ACC112 (cell line): Measurements from ENCODE around the gene ARG2.
"Not testable (repeated sequence)": the region's sequence is repeated elsewhere in the genome, so short reads cannot be mapped to it uniquely, and the experiment has no call there.

Experiments used
- H2AFZ ChIP-seq: fragments of 200-600 bp; sonication (generic); one replicate; pipeline ENCODE4 v1.6.0; 2017; ENCODE audit warnings: antibody characterized with exemption, low read length; ENCODE audit not compliant: unreplicated experiment
- H3K27ac ChIP-seq: fragments of 200-600 bp; sonication (generic); 2 replicates; pipeline ENCODE4 v1.5.1; 2014; ENCODE audit warnings: low read depth, mild to moderate bottlenecking, antibody characterized with exemption, low read length, moderate library complexity
- H3K27me3 ChIP-seq: fragments of 200-600 bp; sonication (generic); 2 replicates; pipeline ENCODE4 v1.6.1; 2014; ENCODE audit warnings: mild to moderate bottlenecking, antibody characterized with exemption, low read length, moderate library complexity, mixed read lengths; ENCODE audit not compliant: insufficient read depth
- H3K36me3 ChIP-seq: fragments of 200-600 bp; sonication (generic); 2 replicates; pipeline ENCODE4 v1.6.1; 2016; ENCODE audit warnings: mild to moderate bottlenecking, antibody characterized with exemption, low read length, moderate library complexity, mixed read lengths; ENCODE audit not compliant: insufficient read depth
- H3K4me1 ChIP-seq: fragments of 200-600 bp; sonication (generic); one replicate; pipeline ENCODE4 v1.6.1; 2016; ENCODE audit warnings: low read length, mixed read lengths; ENCODE audit not compliant: insufficient read depth, unreplicated experiment, control insufficient read depth
- H3K4me3 ChIP-seq: fragments of 200-600 bp; sonication (generic); 2 replicates; pipeline ENCODE4 v1.5.1; 2014; ENCODE audit warnings: mild to moderate bottlenecking, low read depth, low read length
- H3K79me2 ChIP-seq: fragments of 200-600 bp; sonication (generic); one replicate; pipeline ENCODE4 v1.6.0; 2016; ENCODE audit warnings: low read length; ENCODE audit not compliant: control insufficient read depth, unreplicated experiment, insufficient read depth

The ARG2 gene

GRCh38 chr14:67618617-67619063 lies 1.1 kb upstream of the ARG2 start:
- no peaks in the 10 kb centered on the region for H3K36me3 ChIP-seq
- peak overlapping the region; percentile 14; the same call in 1 of the 2 replicates for H3K27ac ChIP-seq
- no peak overlapping the region for H3K4me3 ChIP-seq
- H2AFZ ChIP-seq, result no peak overlapping the region
- H3K4me1 ChIP-seq, result peaks cover 25% of the 10 kb centered on the region
- H3K79me2 ChIP-seq, result no peaks in the 10 kb centered on the region
- H3K27me3 ChIP-seq, result no peaks in the 10 kb centered on the region

DNA sequence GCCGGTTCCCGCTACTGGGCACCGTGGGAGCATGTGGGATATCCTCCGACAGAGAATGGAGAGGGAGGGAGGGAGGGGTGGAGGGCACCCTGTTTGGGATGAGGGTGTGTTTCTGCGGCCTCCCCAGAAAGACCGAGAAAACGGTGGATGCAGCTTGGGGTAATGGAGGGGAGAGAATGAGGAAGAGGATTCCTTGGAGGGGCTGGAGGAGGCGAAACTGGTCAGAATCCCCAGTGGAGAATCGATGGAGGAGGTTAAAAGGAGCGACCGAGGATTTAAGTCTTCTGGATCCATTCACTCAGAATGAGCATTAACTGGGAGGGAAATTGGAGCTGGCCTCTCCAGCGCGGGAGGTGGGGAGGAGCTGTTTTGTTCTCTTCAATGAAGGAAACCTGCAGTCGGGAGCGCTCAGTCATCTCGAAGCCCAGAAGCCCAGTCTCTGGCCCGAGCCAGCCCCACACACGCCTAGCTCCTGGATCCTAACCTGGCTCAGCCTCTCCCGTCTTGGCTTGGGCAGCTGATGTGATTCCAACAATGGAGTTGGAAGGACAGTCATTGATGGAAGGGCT lies 581 bp downstream of the ARG2 start:
- Histone ChIP-seq H3K36me3 (no peaks in the 10 kb centered on the region), H2AFZ (peak overlapping the region; percentile 81), H3K4me1 (peaks cover 25% of the 10 kb centered on the region), H3K4me3 (peak overlapping the region; percentile 86), H3K27me3 (no peaks in the 10 kb centered on the region), H3K79me2 (no peaks in the 10 kb centered on the region), H3K27ac (no peak overlapping the region)

- peak overlapping the region; percentile 81 for H3K27ac ChIP-seq
Observed at GRCh38 chr14:67622675-67623074, 3.0 kb downstream of the ARG2 start.

GRCh38 chr14:67623114-67623513 lies 3.4 kb downstream of the ARG2 start:
- peak overlapping the region; percentile 73 for H2AFZ ChIP-seq
- peak overlapping the region; percentile 81 for H3K27ac ChIP-seq
- no peaks in the 10 kb centered on the region for H3K79me2 ChIP-seq
- H3K27me3 ChIP-seq, result no peaks in the 10 kb centered on the region
- no peaks in the 10 kb centered on the region for H3K36me3 ChIP-seq
- H3K4me3 ChIP-seq, result peak overlapping the region; percentile 23
- H3K4me1 ChIP-seq, result peaks cover 25% of the 10 kb centered on the region

More at GRCh38 chr14:67622675-67623074, 3.0 kb downstream of the ARG2 start:
- Histone ChIP-seq H3K36me3 (no peaks in the 10 kb centered on the region), H2AFZ (peak overlapping the region; percentile 73), H3K79me2 (no peaks in the 10 kb centered on the region), H3K4me3 (peak overlapping the region; percentile 23), H3K4me1 (peaks cover 25% of the 10 kb centered on the region), H3K27me3 (no peaks in the 10 kb centered on the region)

GRCh38 chr14:67626131-67626530 lies 6.4 kb downstream of the ARG2 start:
- H3K79me2 ChIP-seq, H3K27ac ChIP-seq, H3K27me3 ChIP-seq, H3K4me3 ChIP-seq, H3K36me3 ChIP-seq, H2AFZ ChIP-seq: not testable (repeated sequence)
- peaks cover 13% of the 10 kb centered on the region for H3K4me1 ChIP-seq

DNA sequence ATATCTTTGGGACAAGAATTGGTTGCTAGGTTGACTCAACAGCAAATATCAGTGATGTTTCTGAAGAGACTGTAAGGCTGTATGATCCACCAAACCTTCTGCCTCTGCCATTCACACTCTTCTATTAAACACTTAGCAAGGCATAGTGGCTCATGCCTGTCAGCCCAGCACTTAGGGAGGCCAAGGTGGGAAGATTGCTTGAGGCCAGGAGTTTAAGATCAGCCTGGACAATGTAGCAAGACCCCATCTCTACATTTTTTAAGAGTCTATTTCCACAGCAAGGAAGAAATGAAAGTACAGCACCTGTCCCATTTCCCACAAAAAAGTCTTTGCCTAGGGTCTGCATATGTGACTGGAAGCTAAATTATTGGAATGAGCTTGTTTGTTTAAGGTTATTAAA lies 7.8 kb downstream of the ARG2 start:
- no peak overlapping the region for H3K27ac ChIP-seq
- H3K79me2 ChIP-seq, result no peaks in the 10 kb centered on the region
- peaks cover 8% of the 10 kb centered on the region for H3K4me1 ChIP-seq
- H3K36me3 ChIP-seq, result no peaks in the 10 kb centered on the region
- no peak overlapping the region for H3K4me3 ChIP-seq
- no peak overlapping the region for H2AFZ ChIP-seq
- no peaks in the 10 kb centered on the region for H3K27me3 ChIP-seq

DNA sequence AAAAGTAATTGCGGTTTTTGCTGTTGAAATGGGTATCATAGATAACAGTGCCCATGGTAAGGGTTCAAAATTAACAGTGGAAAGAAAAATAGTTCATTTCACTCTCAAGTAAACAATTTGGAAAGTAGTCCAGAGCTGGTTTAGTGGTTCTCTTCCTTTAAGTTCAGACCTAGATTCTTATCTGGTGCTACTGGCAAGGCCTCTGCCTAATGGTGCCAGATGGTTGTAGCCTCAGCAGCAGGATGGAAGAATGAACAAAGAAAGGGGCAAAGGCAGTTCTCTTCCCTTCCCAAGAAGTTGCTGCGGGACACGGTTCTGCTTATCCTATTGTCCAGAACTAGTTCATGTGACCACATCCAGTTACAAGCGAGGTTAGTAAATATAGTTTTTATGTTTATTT lies 10.5 kb downstream of the ARG2 start:
- Histone ChIP-seq H3K27me3 (no peaks in the 10 kb centered on the region), H3K36me3 (no peaks in the 10 kb centered on the region), H2AFZ (no peak overlapping the region), H3K4me3 (no peak overlapping the region), H3K27ac (no peak overlapping the region), H3K79me2 (no peaks in the 10 kb centered on the region), H3K4me1 (no peaks in the 10 kb centered on the region)

DNA sequence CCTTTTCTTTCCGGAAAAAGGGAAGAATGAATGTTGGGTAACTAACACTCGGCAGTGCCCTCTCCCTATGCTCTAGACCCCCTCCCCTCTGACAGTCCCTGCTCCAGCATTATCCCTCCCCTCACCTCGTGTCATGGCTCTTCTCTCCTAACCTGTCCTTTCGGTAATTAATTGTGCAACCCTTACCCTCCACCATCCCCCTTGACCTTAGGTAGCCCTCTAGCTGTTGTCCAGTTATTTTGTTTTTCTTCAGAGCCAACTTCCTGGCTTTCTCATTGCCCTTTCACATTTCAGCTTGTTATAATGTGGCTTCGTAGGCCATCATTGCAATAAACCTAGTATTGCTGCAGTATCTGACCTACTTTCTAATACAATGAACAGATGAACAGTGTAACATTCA lies 11.2 kb downstream of the ARG2 start:
- H3K27ac ChIP-seq, result no peak overlapping the region
- peaks cover under 1% of the 10 kb centered on the region for H3K4me1 ChIP-seq
- H3K79me2 ChIP-seq, result no peaks in the 10 kb centered on the region
- no peaks in the 10 kb centered on the region for H3K27me3 ChIP-seq
- no peak overlapping the region for H2AFZ ChIP-seq
- no peaks in the 10 kb centered on the region for H3K36me3 ChIP-seq
- no peak overlapping the region for H3K4me3 ChIP-seq

DNA sequence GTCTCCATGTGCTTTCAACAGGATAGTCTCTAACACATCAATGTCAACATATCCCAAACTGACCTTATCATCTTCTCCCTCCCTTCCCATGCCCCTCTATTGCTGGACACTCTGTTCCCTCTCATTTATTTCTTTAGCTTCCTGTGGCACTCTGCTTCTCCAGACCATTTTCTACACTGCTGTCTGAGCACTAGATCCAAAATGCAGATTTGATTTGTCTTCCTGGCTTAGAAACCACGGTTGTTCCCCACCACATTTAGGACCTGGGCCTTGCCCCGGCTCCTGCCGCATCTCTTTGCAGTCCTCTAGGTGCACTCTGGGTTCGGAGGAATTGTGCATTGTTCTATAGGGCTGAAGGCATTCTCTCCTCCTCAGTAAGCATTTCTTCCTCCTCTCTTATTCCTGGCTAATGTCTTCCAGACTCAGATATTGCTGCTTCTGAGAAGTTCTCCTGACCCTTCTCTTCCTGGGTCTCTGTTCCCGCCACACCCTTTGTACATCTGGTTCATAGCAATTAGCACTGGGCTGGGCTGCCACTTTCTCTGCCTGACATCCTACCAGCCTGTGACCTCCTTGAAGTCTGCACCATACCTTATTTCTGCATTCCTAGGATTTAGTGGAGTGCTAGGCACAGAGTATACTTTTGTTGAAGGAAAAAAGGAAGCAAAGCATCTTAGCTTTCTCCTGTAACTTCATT lies 13.9 kb downstream of the ARG2 start:
- no peaks in the 10 kb centered on the region for H3K27me3 ChIP-seq
- peaks cover 9% of the 10 kb centered on the region for H3K4me1 ChIP-seq
- no peak overlapping the region for H3K27ac ChIP-seq
- H3K79me2 ChIP-seq, result no peaks in the 10 kb centered on the region
- H3K4me3 ChIP-seq, result no peak overlapping the region
- no peaks in the 10 kb centered on the region for H3K36me3 ChIP-seq
- H2AFZ ChIP-seq, result no peak overlapping the region

DNA sequence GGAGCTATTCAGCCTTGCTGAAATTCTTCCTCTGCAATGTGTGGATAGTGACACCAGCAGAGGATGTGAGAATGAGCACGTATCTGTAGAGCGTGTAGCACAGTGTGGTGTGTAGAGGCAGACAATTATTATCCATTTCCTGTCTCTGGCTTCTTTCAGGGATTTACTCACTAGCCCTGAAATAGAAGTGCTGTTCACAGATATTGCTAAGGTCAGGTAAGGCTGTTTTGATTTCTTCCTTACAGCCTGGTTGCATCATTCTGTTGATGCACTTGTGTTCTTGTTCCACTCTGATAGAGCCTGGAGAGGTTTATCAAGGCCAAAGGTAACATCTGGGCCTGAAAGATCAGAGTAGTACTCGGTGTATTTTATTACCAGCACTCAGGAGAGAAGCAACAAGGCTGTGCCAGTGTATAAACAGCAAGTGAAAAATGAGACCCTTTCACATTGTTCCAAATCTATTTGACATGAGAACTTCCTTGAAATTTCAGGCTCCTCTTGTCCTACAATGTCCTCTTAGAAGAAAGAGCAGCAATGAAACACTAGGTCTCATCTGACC lies 16.7 kb downstream of the ARG2 start:
- Histone ChIP-seq H3K27ac (peak overlapping the region; percentile 12; the same call in 1 of the 2 replicates), H3K27me3 (no peaks in the 10 kb centered on the region), H3K79me2 (no peaks in the 10 kb centered on the region), H2AFZ (no peak overlapping the region), H3K4me3 (no peak overlapping the region), H3K4me1 (peaks cover 9% of the 10 kb centered on the region), H3K36me3 (no peaks in the 10 kb centered on the region)

DNA sequence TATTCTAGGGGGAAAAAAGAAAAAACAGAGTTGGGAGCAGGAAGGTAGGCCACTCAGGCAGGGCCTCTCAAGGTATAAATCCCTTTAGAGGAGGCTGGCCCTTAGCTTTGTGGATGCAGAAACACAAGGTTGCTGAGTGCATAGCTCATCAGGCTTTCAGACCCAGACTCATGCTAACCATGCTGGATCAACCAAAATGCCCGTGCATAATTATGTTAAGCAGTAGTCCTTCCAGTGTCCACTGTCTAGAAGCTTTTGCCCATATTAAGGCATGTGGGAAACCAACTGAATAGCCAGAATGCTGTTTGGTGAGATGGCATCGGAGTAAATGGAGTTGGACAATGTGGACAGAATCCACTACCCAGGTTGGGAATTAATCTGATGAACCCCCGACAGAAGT lies 18.9 kb downstream of the ARG2 start:
- Histone ChIP-seq H3K4me3 (no peak overlapping the region), H3K79me2 (no peaks in the 10 kb centered on the region), H3K36me3 (no peaks in the 10 kb centered on the region), H3K27ac (no peak overlapping the region), H2AFZ (no peak overlapping the region), H3K4me1 (peaks cover 9% of the 10 kb centered on the region), H3K27me3 (no peaks in the 10 kb centered on the region)
